GM18526 (cell line): ENCODE data around the gene USP17L19.
"Not testable (repeated sequence)": the region's sequence is repeated elsewhere in the genome, so short reads cannot be mapped to it uniquely, and the experiment has no call there.

Source experiments
- POLR2A ChIP-seq: IDR thresholded peaks from 3 replicates; pipeline ENCODE4 v1.6.1; 2011; ENCODE audit not compliant: insufficient read length; ENCODE audit errors: extremely low read depth

USP17L19 gene, protein sequence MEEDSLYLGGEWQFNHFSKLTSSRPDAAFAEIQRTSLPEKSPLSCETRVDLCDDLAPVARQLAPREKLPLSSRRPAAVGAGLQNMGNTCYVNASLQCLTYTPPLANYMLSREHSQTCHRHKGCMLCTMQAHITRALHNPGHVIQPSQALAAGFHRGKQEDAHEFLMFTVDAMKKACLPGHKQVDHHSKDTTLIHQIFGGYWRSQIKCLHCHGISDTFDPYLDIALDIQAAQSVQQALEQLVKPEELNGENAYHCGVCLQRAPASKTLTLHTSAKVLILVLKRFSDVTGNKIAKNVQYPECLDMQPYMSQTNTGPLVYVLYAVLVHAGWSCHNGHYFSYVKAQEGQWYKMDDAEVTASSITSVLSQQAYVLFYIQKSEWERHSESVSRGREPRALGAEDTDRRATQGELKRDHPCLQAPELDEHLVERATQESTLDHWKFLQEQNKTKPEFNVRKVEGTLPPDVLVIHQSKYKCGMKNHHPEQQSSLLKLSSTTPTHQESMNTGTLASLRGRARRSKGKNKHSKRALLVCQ

DNA sequence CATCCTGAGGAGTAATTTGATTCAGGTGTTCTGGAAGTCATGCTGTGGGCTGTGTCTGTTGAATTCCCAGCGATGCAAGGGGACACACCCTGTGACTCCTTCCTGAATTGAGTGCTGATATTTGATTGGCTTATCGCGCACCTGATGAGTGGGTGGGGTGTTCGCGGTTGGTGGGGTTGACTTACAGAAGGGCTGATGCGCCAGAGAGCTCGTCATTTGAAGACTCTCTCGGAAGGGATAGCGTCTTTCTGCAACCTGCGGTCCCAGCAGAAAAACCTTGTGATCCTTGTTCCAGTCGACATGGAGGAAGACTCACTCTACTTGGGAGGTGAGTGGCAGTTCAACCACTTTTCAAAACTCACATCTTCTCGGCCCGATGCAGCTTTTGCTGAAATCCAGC lies at the start of gene USP17L19:
TSS of gene USP17L19 (plus strand) at position 301 of the 400 bp plus-strand sequence. CDS start at position 301, 0 bp downstream.
- not testable (repeated sequence) for TF ChIP-seq POLR2A

- TF ChIP-seq POLR2A, result not testable (repeated sequence)
Observed at GRCh38 chr4:9210357-9210756, 42.8 kb upstream of the USP17L19 start, which contains the start of gene USP17L10. Gene USP17L10, plus strand, starts transcription at chr4:9210657. Its CDS starts 0 bp downstream, at chr4:9210657.

DNA sequence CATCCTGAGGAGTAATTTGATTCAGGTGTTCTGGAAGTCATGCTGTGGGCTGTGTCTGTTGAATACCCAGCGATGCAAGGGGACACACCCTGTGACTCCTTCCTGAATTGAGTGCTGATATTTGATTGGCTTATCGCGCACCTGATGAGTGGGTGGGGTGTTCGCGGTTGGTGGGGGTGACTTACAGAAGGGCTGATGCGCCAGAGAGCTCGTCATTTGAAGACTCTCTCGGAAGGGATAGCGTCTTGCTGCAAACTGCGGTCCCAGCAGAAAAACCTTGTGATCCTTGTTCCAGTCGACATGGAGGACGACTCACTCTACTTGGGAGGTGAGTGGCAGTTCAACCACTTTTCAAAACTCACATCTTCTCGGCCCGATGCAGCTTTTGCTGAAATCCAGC lies 38.1 kb upstream of the USP17L19 start, which contains the start of gene USP17L11:
TSS of gene USP17L11 (plus strand) at position 301 of the 400 bp plus-strand sequence. CDS start at position 301, 0 bp downstream.
- TF ChIP-seq POLR2A, result not testable (repeated sequence)

DNA sequence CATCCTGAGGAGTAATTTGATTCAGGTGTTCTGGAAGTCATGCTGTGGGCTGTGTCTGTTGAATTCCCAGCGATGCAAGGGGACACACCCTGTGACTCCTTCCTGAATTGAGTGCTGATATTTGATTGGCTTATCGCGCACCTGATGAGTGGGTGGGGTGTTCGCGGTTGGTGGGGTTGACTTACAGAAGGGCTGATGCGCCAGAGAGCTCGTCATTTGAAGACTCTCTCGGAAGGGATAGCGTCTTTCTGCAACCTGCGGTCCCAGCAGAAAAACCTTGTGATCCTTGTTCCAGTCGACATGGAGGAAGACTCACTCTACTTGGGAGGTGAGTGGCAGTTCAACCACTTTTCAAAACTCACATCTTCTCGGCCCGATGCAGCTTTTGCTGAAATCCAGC lies 33.3 kb upstream of the USP17L19 start, which contains the start of gene USP17L12:
TSS of gene USP17L12 (plus strand) at position 301 of the 400 bp plus-strand sequence. CDS start at position 301, 0 bp downstream.
- not testable (repeated sequence) for TF ChIP-seq POLR2A

- not testable (repeated sequence) for TF ChIP-seq POLR2A
Observed at GRCh38 chr4:9224596-9224995, 28.6 kb upstream of the USP17L19 start, which contains the start of gene USP17L13. Gene USP17L13, plus strand, starts transcription at chr4:9224896. Its CDS starts 0 bp downstream, at chr4:9224896.

- not testable (repeated sequence) for TF ChIP-seq POLR2A
Observed at GRCh38 chr4:9234085-9234484, 19.1 kb upstream of the USP17L19 start, which contains the start of gene USP17L15. Gene USP17L15, plus strand, starts transcription at chr4:9234385. Its CDS starts 0 bp downstream, at chr4:9234385.

DNA sequence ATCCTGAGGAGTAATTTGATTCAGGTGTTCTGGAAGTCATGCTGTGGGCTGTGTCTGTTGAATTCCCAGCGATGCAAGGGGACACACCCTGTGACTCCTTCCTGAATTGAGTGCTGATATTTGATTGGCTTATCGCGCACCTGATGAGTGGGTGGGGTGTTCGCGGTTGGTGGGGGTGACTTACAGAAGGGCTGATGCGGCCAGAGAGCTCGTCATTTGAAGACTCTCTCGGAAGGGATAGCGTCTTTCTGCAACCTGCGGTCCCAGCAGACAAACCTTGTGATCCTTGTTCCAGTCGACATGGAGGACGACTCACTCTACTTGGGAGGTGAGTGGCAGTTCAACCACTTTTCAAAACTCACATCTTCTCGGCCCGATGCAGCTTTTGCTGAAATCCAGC lies 9.6 kb upstream of the USP17L19 start, which contains the start of gene USP17L17:
TSS of gene USP17L17 (plus strand) at position 301 of the 400 bp plus-strand sequence. CDS start at position 301, 0 bp downstream.
- TF ChIP-seq POLR2A, result not testable (repeated sequence)

DNA sequence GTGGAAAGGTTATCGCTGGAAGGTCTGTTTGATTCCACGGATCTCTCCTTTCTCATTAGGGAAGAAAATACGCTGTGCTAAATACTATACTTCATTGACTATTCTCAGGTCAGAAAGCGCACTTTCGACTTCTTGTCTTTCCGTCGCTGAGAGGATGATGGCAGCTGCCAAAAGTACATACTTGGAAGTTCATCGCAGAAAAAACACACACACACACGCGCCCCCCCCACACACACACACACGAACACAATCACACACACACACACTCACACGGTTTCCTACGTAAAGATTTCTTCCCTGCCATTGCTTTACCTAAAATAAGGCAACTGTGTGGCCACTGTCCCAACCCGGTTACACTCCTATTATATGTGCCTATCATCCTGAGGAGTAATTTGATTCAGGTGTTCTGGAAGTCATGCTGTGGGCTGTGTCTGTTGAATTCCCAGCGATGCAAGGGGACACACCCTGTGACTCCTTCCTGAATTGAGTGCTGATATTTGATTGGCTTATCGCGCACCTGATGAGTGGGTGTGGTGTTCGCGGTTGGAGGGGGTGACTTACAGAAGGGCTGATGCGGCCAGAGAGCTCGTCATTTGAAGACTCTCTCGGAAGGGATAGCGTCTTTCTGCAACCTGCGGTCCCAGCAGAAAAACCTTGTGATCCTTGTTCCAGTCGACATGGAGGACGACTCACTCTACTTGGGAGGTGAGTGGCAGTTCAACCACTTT lies 5.1 kb upstream of the USP17L19 start, which contains the start of gene USP17L18:
TSS of gene USP17L18 (plus strand) at position 678 of the 728 bp plus-strand sequence. CDS start at position 678, 0 bp downstream.
- not testable (repeated sequence) for TF ChIP-seq POLR2A

DNA sequence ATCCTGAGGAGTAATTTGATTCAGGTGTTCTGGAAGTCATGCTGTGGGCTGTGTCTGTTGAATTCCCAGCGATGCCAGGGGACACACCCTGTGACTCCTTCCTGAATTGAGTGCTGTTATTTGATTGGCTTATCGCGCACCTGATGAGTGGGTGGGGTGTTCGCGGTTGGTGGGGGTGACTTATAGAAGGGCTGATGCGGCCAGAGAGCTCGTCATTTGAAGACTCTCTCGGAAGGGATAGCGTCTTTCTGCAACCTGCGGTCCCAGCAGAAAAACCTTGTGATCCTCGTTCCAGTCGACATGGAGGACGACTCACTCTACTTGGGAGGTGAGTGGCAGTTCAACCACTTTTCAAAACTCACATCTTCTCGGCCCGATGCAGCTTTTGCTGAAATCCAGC lies 4.6 kb downstream of the USP17L19 start, which contains the start of gene USP17L20:
TSS of gene USP17L20 (plus strand) at position 301 of the 400 bp plus-strand sequence. CDS start at position 301, 0 bp downstream.
- not testable (repeated sequence) for TF ChIP-seq POLR2A

DNA sequence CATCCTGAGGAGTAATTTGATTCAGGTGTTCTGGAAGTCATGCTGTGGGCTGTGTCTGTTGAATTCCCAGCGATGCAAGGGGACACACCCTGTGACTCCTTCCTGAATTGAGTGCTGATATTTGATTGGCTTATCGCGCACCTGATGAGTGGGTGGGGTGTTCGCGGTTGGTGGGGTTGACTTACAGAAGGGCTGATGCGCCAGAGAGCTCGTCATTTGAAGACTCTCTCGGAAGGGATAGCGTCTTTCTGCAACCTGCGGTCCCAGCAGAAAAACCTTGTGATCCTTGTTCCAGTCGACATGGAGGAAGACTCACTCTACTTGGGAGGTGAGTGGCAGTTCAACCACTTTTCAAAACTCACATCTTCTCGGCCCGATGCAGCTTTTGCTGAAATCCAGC lies 9.4 kb downstream of the USP17L19 start, which contains the start of gene USP17L21:
TSS of gene USP17L21 (plus strand) at position 301 of the 400 bp plus-strand sequence. CDS start at position 301, 0 bp downstream.
- not testable (repeated sequence) for TF ChIP-seq POLR2A

DNA sequence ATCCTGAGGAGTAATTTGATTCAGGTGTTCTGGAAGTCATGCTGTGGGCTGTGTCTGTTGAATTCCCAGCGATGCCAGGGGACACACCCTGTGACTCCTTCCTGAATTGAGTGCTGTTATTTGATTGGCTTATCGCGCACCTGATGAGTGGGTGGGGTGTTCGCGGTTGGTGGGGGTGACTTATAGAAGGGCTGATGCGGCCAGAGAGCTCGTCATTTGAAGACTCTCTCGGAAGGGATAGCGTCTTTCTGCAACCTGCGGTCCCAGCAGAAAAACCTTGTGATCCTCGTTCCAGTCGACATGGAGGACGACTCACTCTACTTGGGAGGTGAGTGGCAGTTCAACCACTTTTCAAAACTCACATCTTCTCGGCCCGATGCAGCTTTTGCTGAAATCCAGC lies 14.1 kb downstream of the USP17L19 start, which contains the start of gene USP17L22:
TSS of gene USP17L22 (plus strand) at position 301 of the 400 bp plus-strand sequence. CDS start at position 301, 0 bp downstream.
- TF ChIP-seq POLR2A, result not testable (repeated sequence)
